ENCODE measurements around the gene RARRES1.

Gene RARRES1

GRCh38 chr3:158652463-158652862 lies 79.8 kb downstream of the RARRES1 start:
- DNase-seq: no peak
- 100% methylated on average over 1 of the region's 3 CpGs for WGBS (ENCODE audit: insufficient coverage)
- Histone ChIP-seq H3K9me3 (ENCODE audit: control extremely low read depth in 1 of 5, control insufficient read depth in 4 of 5, insufficient read depth in 2 of 5, low read depth in 1 of 5, low read length in 4 of 5) (no peaks in the 10 kb centered on the region), H3K27me3 (replicated peaks in 2 of 5; ENCODE audit: control insufficient read depth in 4 of 5, insufficient read depth in 5 of 5, low read length in 4 of 5) (no peaks in the 10 kb centered on the region), H3K4me3 (ENCODE audit: control insufficient read depth in 1 of 7, extremely low read depth in 1 of 7, insufficient read depth in 4 of 7, low read depth in 2 of 7, low read length in 6 of 7) (no peak overlapping the region), H3K36me3 (ENCODE audit: control insufficient read depth in 4 of 4, insufficient read depth in 4 of 4, low read length in 3 of 4) (peaks cover 5 to 59% (median 33%) of the 10 kb centered on the region in 4 experiments), H3K4me1 (ENCODE audit: control extremely low read depth in 1 of 4, control insufficient read depth in 4 of 4, insufficient read depth in 4 of 4, low read length in 3 of 4) (no peaks in the 10 kb centered on the region), H3K27ac (ENCODE audit: insufficient read depth in 1 of 2, low read depth in 1 of 2, low read length in 2 of 2, poor library complexity in 1 of 2, severe bottlenecking in 2 of 2) (no peak overlapping the region)
- CTCF ChIA-PET: interaction anchor here (0.8 to 2.8 kb wide), 5 partner anchors 7 to 145 kb away, joined by 3 to 11 read pairs (median 4); no protein-coding TSS in a partner anchor
- POLR2A ChIA-PET: no interaction called here

- Histone ChIP-seq H3K36me3 (ENCODE audit: control insufficient read depth in 4 of 4, insufficient read depth in 4 of 4, low read length in 3 of 4) (peaks cover 5 to 60% (median 33%) of the 10 kb centered on the region in 4 experiments), H3K4me3 (ENCODE audit: control insufficient read depth in 1 of 7, extremely low read depth in 1 of 7, insufficient read depth in 4 of 7, low read depth in 2 of 7, low read length in 6 of 7) (no peak overlapping the region), H3K27me3 (replicated peaks in 2 of 5; ENCODE audit: control insufficient read depth in 4 of 5, insufficient read depth in 5 of 5, low read length in 4 of 5) (no peaks in the 10 kb centered on the region), H3K9me3 (ENCODE audit: control extremely low read depth in 1 of 5, control insufficient read depth in 4 of 5, insufficient read depth in 2 of 5, low read depth in 1 of 5, low read length in 4 of 5) (no peaks in the 10 kb centered on the region), H3K4me1 (ENCODE audit: control extremely low read depth in 1 of 4, control insufficient read depth in 4 of 4, insufficient read depth in 4 of 4, low read length in 3 of 4) (no peaks in the 10 kb centered on the region), H3K27ac (ENCODE audit: insufficient read depth in 1 of 2, low read depth in 1 of 2, low read length in 2 of 2, poor library complexity in 1 of 2, severe bottlenecking in 2 of 2) (no peak overlapping the region)
- no peak for DNase-seq
- CTCF ChIA-PET: interaction anchor here (0.9 to 1.7 kb wide), 3 partner anchors 73 to 138 kb away, joined by 3 to 5 read pairs (median 3); no protein-coding TSS in a partner anchor
- POLR2A ChIA-PET: no interaction called here
- no CpG with 5 or more reads among the region's 2 CpGs for WGBS (ENCODE audit: insufficient coverage)
Measured at GRCh38 chr3:158651192-158651591, 81.1 kb downstream of the RARRES1 start.

DNA sequence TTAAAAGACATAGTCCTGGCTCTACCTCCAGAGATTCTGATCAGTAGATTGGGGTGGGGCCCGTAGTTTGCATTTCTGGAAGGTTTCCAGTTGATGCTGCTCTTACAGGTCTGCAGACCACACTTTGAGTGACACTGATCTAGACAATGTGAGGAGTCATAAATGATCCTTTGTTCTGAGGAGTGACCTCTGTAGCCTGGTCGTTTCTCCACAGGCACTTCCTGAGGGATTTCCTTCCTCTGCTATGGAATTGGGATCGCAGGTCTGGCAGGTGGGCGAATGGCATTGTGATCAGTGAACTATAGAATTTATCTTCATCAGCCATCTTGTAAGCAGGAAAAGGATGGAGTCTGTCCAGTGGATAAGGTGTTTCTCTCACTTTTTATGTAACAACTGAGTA lies 82.5 kb downstream of the RARRES1 start:
- CTCF ChIA-PET: interaction anchor here (0.7 kb wide), 1 partner anchor 13 kb away, joined by 3 read pairs; no protein-coding TSS in a partner anchor
- H3K27me3 ChIP-seq (replicated peaks in 2 of 5; ENCODE audit: control insufficient read depth in 4 of 5, insufficient read depth in 5 of 5, low read length in 4 of 5): no peaks in the 10 kb centered on the region
- POLR2A ChIA-PET: no interaction called here
- peaks cover 0 to 10% (median 7%) of the 10 kb centered on the region in 4 experiments for H3K4me1 ChIP-seq (ENCODE audit: control extremely low read depth in 1 of 4, control insufficient read depth in 4 of 4, insufficient read depth in 4 of 4, low read length in 3 of 4)
- peaks cover 5 to 56% (median 29%) of the 10 kb centered on the region in 4 experiments for H3K36me3 ChIP-seq (ENCODE audit: control insufficient read depth in 4 of 4, insufficient read depth in 4 of 4, low read length in 3 of 4)
- H3K9me3 ChIP-seq (ENCODE audit: control extremely low read depth in 1 of 5, control insufficient read depth in 4 of 5, insufficient read depth in 2 of 5, low read depth in 1 of 5, low read length in 4 of 5): no peaks in the 10 kb centered on the region
- no peak for DNase-seq
- 57% methylated on average over 3 of the region's 4 CpGs for WGBS (ENCODE audit: insufficient coverage)
- peak overlapping the region in 1 of 2 experiments; percentile 49 for H3K27ac ChIP-seq (ENCODE audit: insufficient read depth in 1 of 2, low read depth in 1 of 2, low read length in 2 of 2, poor library complexity in 1 of 2, severe bottlenecking in 2 of 2)
- H3K4me3 ChIP-seq (ENCODE audit: control insufficient read depth in 1 of 7, extremely low read depth in 1 of 7, insufficient read depth in 4 of 7, low read depth in 2 of 7, low read length in 6 of 7): no peak overlapping the region

Data from common myeloid progenitor, CD34-positive (primary cell).